Left lobe of liver (tissue), 2 donors: ENCODE data around the gene NUP153. TPM values are rescaled to one million over a fixed set of nuclear protein-coding genes. Genes with fewer than 3 reads are reported as not detected.
"Not testable (repeated sequence)": the region's sequence is repeated elsewhere in the genome, so short reads cannot be mapped to it uniquely, and the experiment has no call there.

ENCODE experiments used
- ATAC-seq: fragments of 200-7000 bp; cut with Tn5 transposase; one replicate; pipeline ENCODE4 v1.9.1; 2020; ENCODE audit warnings: mild to moderate bottlenecking, moderate library complexity
- DNase-seq: peaks from one replicate; pipeline ENCODE4 v3.0.0-alpha.2; 2020; ENCODE audit warnings: low spot score
- total RNA-seq: library from RNA; stranded (reverse); gene quantifications from one replicate; pipeline ENCODE4 v1.2.1, GENCODE V29; 2021
- donor health status: DM: no; HTN: no; CAD: no; lungs with moderate emphysema.
- donor health status: DM: no; HTN: yes; CAD: no.

Gene NUP153
- total RNA-seq, result 13.5 TPM

DNA sequence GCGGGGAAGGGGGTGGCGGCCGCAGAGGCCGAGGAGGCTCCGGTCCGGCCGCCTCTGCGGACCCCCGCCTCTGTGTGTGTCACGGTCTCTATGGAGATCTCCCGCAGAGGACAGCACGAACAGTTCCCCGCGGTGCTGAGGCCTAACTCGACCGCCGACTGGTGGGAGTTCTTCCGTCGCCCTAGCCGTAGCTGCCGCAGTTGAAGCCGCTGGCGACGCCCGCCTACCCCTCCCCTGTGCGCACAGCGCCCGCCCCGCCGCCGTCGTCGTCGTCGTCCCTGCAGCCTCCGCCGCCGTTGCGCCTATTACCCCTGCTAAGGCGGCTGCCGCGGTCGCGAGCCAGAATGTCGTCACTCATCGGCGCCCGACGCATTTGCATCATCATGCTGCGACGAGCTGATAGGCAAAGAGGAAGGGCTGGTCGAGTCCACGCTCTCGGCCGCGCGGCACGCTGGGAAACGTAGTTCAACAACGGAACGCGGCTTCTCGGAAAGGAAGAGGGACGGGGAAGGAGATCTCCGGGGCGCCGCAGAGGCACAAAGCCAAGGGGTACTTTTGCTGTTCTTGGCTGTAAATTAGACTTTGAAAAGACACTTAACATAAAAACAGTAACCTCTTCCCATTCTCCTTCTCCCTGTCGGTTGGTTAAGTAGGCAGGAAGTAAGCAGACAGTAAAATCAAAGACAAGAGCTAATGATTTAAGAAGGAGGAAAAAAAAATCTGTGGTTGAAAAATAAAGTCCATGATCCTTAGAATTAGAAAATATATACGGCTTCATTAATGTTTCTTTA, at the start of gene NUP153:
TSS of gene NUP153 (minus strand) at position 346 of the 791 bp plus-strand sequence. CDS start 538 bp downstream, outside the sequence.
- ATAC-seq (peak; percentile 83), DNase-seq (peak; percentile 100)

DNA sequence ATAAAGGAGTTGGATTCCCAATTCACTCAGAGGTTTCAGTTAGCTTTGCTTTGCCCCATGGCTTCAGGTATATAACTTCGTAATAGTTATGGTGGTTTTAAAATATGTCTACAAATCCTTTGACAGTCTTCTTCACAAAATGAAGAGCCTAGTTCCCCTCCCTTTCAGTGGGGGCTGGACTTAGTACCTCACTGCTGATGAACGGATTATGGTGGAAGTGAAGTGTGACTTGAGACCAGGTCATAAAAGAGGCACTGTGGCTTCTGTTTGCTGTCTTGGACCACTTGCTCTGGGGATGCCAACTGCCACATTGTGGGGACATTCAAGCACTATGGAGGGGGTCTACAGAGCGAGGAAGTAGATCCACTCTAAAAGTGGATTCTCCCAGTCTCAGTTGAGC, 47.5 kb upstream of the NUP153 start:
- ATAC-seq (no peak), DNase-seq (no peak)

DNA sequence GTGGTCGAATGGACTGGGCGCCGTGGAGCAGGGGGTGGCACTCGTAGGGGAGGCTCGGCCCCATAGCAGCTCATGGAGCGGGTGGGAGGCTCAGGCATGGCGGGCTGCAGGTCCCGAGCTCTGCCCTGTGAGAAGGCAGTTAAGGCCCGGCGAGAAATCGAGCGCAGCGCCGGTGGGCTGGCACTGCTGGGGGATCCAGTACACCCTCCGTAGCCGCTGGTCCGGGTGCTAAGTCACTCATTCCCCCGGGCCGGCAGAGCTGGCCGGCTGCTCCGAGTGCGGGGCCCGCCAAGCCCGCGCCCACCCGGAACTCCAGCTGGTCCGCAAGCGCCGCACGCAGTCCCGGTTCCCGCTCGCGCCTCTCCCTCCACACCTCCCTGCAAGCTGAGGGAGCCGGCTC, 38.6 kb upstream of the NUP153 start:
- not testable (repeated sequence) for DNase-seq

DNA sequence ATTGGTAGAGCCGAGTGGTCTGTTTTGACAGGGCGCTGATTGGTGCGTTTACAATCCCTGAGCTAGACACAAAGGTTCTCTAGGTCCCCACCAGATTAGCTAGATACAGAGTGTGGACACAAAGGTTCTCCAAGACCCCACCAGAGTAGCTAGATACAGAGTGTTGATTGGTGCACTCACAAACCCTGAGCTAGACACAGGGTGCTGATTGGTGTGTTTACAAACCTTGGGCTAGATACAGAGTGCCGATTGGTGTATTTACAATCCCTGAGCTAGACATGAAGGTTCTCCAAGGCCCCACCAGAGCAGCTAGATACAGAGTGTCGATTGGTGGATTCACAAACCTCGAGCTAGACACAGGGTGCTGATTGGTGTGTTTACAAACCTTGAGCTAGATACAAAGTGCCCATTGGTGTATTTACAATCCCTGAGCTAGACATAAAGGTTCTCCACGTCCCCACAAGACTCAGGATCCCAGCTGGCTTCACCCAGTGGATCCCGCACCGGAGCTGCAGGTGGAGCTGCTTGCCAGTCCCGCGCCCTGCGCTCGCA, 38.1 kb upstream of the NUP153 start:
- ATAC-seq, DNase-seq: not testable (repeated sequence)

More for the DNA sequence above, 38.6 kb upstream of the NUP153 start:
- ATAC-seq, result not testable (repeated sequence)

DNA sequence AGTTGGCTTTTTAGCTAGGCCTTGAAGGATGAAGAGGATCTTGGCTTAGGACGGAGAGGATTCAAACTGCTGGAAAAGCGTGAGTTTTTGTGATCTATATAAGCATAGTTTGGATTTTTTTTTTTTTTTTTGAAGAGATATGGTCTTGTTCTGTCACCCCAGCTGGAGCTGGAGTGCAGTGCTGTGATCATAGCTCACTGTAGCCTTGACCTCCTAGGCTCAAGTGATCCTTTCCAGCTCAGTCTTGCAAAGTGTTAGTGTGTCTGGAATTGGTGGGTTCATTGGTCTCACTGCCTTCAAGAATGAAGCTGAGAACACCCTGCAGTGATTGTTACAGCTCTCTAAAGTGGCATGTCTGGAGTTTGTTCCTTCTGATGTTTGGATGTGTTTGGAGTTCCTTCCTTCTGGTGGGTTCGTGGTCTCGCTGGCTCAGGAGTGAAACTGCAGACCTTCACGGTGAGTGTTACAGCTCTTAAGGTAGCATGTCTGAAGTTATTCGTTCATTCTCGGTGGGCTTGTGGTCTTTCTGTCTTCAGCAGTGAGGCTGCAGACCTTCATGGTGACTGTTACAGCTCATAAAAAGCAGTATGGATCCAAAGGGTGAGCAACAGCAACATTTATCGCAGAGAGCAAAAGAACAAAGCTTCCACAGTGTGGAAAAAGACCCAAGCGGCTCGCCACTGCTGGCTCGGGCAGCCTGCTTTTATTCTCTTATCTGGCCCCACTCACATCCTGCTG, 37.5 kb upstream of the NUP153 start:
- no peak for DNase-seq
- no peak for ATAC-seq

DNA sequence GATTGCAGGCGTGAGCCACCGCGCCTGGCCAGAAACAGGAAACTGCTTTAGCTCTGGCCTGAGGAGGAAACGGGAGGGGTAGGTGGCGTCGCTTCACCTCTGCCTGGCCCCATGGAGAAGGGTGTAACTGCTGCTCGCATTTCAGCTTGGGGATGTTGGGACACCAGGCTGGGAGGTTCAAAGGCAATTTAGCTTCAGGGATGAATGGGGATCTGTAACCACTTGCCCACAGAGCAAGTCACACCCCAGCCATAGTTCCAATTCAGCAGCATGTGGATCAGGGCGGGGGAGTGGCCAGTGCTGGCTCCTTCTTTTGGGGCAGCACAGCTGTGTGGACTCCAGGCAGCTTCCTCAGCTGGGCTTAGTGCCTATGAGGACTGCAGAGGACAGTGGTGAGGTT, 34.8 kb upstream of the NUP153 start:
- no peak for ATAC-seq
- no peak for DNase-seq

DNA sequence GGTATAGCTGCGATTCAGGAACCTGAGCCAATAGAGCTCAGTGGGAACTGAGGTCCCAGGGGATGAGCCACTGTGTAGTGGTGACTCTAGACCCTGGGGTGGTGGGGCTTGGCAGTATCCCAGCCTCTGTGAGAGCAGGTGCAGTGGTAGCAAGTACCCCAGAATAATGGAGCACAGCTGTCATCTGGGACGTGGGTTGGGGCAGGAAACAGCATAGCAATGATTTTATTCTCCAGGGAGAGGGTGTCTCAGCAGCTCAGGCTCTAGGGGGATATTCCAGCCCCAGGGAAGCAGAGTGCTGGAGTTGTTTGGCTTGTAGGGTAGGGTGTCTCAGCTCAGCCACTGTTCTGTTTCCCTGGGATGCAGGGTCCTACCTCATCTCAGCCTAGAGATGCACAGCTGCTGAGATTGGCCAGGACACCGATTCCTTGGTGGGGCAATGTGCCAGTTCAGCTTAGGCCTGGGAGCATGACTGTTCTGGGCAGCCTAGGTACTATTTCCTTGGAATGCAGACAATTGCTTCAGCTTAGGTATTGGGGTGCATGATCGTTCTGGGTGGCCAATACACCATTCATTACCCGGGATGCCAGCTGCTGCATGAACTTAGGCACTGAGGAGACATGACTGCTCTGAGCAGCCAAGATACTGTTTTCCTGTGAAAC, 34.0 kb upstream of the NUP153 start:
- DNase-seq (no peak), ATAC-seq (no peak)

DNA sequence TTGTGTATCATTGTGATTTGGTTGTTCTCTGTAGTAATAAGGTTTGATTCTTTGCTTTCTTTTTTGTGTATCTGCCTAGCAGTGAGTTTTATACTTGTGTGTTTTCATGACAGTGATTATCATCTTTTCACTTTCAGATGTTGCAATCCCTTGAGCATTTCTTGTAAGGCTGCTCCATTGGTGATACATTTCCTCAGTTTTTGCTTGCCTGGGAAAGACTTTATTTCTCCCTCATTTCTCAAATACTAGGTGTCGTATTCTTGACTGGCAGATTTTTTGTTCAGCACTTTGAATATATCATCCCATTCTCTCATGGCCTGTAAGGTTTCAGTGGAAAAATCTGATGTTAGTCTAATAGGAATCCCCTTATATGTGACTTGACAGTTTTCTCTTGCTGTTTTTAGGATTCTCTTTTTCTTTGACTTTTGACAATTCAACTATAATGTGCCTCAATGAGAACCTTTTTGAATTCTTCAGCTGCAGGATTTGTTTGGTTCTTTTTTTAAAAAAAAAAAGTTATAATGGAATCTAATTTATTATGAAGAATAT, 31.1 kb upstream of the NUP153 start:
- DNase-seq (no peak), ATAC-seq (no peak)

DNA sequence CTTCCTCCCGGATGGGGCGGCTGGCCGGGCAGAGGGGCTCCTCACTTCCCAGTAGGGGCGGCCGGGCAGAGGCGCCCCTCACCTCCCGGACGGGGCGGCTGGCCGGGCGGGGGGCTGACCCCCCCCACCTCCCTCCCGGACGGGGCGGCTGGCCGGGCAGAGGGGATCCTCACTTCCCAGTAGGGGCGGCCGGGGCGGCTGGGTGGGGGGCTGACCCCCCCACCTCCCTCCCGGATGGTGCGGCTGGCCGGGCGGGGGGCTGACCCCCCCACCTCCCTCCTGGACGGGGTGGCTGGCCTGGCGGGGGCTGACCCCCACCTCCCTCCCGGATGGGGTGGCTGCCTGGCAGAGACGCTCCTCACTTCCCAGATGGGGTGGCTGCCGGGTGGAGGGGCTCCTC, 28.6 kb upstream of the NUP153 start:
- ATAC-seq, DNase-seq: not testable (repeated sequence)

DNA sequence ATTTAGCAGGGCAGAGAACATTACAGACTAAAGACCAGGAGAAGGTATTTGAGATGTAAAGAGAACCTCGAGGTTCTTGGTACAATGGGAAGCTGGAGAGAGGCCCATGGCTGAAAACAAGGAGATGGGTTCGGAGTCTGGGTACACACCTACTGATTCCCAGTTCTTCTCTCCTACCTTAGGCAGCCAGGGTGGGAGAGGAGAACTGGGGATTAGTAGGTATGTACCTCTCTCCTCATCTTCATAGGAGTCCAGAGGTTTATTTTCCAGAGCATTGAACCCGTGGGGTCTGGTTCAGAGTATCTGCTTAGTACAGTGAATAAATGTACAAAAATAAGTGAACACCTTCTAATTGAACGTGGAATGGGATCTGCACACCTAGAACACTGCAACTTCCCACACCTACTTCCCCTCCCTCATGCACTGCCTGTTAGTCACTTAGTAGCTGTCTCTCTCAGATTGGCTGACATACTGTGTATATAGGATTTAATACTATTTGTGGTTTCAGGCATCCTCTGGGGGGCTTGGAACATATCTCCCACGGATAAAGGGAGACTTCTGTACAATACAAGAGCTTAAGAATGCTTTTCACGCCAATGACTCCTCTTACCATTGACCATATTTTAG, 23.5 kb upstream of the NUP153 start:
- no peak for ATAC-seq
- DNase-seq, result no peak

DNA sequence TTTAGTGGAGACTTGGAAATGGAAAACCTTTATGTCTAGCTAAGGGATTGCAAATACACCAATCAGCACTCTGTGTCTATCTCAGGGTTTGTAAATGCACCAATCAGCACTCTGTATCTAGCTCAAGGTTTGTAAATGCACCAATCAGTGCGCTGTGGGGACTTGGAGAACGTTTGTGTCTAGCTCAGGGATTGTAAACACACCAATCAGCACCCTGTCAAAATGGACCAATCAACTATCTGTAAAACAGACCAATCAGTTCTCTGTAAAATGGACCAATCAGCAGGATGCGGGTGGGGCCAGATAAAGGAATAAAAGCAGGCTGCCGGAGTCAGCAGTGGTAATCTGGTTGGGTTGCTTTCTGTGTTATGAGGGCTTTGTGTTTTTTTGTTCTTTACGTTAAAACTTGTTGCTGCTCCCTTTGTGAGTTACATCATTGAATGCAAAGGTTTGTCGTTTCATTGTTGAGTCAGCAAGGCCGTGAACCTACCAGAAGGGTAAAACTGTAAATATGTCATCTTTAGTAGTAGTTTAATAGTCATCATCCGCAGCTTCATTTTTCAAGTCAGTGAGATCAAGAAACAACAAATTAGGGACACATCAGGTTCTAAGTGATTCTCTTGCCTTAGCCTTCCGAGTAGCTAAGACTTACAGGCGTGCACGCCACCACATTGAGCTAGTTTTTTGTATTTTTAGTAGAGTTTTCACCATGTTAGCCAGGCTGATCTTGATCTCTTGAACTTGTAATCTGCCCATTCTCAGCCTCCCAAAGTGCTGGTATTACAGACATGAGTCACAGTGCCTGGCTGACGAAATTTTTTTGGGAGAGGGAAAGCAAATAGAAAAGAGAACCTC, 22.7 kb upstream of the NUP153 start:
- no peak for DNase-seq
- no peak for ATAC-seq

DNA sequence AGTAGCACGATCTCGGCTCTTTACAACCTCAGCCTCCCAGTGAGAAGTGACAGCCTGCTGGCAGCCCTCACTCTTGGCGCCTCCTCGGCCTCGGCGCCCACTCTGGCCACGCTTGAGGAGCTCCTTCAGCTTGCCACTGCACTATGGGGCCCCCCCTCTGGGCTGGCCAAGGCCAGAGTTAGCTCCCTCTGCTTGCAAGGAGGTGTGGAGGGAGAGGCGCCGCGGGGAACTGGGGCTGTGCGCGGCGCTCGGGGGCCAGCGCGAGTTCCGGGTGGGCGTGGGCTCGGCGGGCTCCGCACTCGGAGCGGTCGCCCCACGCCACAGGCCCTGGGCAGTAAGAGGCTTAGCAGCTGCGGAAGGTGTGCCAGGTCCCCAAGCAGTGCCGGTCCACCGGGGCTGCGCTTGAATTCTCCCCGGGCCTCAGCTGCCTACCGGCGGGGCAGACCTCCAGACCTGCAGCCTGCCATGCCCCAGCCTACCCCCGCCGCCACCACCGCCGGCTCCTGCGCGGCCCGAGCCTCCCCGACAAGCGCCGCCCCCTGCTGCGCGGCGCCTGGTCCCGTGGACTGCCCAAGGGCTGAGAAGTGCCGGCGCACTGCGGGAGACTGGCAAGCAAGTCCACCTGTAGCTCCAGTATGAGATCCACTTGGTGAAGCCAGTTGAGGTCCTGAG, 22.0 kb upstream of the NUP153 start:
- ATAC-seq (no peak), DNase-seq (no peak)

DNA sequence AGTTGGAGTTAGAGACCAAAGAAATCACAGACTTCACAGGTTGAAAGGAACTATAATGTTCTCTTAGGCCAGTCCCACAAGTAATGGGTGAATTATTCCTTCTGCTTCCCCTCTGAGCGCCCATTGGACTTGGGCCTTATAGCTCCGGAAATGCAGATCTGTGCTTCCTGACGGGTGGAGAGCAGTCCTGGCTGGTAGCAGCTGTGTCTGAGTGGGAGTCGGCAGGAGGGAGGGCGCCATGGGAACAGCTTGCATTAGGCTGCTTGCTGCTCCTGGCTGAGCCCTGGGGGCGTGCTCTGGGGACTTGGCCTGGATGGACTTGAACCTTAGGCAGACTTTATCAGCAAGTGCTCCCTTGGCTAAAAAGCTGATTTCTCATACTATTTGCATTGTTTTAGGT, 18.4 kb upstream of the NUP153 start:
- no peak for DNase-seq
- peak; percentile 44 for ATAC-seq

DNA sequence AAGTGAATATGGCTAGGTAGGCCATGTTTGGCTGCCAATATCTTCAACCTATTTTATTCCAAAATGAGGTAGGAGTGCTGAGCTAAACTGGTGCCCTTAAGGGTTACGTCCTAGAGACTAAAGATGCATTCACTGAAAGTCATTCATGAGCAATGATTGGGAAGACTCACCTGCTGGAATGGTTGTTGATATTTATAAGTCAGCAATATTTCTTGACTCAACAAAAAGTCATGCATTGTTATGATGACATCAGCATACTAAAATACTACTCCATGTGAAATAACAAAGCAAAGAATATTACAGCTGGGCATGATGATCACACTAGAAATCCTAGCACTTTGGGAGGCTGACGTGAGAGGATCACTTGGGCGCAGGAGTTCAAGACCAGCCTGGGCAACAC, 17.6 kb upstream of the NUP153 start:
- DNase-seq (no peak), ATAC-seq (no peak)

DNA sequence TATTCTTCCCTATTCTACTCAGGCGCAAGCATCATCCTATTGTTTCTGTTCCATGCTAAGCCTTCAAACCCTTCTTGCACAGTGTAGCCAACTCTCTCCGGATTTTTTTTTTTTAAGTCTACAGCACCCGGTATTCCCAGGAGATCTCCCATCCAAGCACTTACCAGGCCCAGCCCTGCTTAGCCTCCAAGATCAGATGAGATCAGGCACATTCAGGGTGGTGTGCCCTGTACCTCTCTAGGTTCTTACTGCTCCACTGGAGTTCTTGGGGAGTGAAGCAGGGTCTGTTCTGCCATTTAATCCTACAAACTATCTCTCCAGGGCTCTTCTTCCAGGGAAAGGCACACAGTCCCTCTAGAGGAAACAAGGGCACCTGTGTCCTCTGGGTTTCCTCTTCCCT, 14.9 kb upstream of the NUP153 start:
- ATAC-seq (no peak), DNase-seq (no peak)

DNA sequence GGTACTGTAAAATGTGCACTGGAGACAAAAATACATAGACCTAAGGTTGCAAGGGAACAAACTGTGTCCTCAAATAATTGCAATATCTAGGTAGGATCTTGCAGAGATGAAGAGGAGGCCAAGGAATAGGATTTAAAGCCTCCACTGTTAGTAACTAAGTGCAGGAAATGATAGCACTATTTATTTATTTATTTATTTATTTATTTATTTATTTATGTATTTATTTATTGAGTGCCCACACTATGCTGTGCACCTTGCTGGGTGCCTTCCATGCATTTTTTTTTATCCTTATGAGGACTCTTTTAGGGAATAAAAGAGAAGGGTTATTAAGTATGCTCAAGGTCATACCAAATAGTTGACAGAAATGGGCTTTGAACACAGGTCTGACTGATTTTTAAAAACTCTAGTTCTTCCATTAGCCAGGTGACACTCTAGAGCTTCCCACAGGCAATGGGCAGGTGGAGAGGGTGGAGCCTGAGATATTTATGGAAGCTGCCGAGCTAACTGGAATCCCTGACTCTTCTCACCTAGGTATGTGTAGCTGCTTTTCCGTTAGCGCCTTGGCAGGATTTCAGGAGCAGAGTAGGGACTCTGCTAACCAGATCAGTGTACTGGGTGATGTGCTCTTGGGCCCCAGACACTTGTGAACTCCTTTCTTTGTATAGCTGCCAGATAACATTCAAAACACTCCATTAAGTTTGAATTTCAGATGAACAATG, 12.8 kb upstream of the NUP153 start:
- no peak for DNase-seq
- no peak for ATAC-seq

DNA sequence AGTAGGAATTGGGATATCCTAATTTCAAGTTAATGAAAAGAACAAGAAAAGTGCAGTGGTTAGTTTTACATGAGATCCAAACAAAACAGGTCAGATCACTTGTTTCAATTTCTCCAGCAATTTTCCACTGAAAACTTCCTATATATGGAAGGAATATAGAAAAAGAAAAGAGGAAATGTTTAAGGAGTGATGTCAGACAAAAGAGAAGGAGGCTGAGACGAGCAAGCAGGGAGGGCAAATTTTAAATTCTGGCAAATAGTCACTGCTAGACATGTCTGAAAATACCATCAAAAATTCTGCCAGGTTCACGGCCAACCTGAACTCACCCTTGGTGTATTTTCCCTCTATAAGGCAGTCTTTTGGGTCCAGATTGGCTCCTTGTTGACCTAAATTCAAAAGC, 9.5 kb upstream of the NUP153 start:
- DNase-seq (no peak), ATAC-seq (no peak)
